K562 treated with DMSO at 1 percent for 4 hours (cell line): ENCODE data around the gene RASGEF1B. TPM values are rescaled to one million over a fixed set of nuclear protein-coding genes. Genes with fewer than 3 reads are reported as not detected.

Experiments used
- total RNA-seq: library from RNA; unstranded; fragments of 300-600 nt; gene quantifications from 2 replicates; pipeline ENCODE4 v1.2.3, GENCODE V29; 2022; ENCODE audit not compliant: insufficient read depth

RASGEF1B gene
- 0.35 and 1.7 TPM in 2 replicates for total RNA-seq

DNA sequence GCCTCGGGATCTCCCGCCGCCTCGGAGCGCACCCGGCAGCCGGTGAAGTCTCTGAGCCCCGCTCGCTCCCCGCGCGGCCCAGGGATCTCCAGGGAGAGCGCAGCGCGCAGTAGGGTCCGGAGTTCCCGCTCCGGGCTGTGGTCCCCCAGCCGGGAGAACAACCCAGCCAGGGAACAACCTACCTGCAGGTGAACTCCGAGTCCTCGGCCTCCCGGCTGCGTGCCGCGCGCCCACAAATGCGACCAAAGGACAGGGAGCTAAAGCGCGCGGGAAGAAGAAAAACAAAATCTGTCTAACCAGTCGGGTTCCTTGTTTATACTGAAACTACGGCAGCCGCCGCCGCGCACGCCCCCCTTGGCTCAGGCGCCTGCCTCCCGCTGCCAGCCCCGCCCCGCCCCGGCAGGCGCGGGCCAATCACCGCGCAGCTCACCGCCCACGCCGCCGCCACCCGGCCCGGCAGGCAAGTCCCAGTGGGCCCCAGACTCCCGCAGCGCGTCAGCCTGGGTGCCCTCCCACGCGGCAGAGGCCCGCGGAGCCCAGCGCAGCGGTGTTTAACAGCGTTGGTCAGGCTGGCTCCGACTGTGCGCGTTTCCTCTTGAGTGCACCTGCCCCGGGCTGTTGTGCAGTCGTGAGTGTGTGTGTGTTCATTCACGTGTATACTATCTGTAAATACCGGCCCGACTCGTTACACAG is at the start of gene RASGEF1B:
RASGEF1B (minus strand) TSS at position 320 of the 693 bp plus-strand sequence. CDS start 12,399 bp downstream, outside the sequence.

